ENCODE data around the gene PRLH. TPM values are rescaled to one million over a fixed set of nuclear protein-coding genes. Genes with fewer than 3 reads are reported as not detected.

Gene PRLH
- total RNA-seq, 1 donor: not detected

- H3K36me3 ChIP-seq (ENCODE audit: insufficient read depth, low read length): no peaks in the 10 kb centered on the region
- peak; percentile 19 for DNase-seq (ENCODE audit: insufficient read length, low spot score, missing footprints)
- peaks cover 12% of the 10 kb centered on the region for H3K4me1 ChIP-seq (ENCODE audit: insufficient read depth, low read length)
- no peaks in the 10 kb centered on the region for H4K20me1 ChIP-seq (ENCODE audit: insufficient read depth, low read length)
- H3K9me3 ChIP-seq (ENCODE audit: low read depth, low read length): no peaks in the 10 kb centered on the region
- no peak overlapping the region for H3K4me2 ChIP-seq (ENCODE audit: insufficient read depth, low read length)
- H2AFZ ChIP-seq (ENCODE audit: low read length): no peak overlapping the region
- no peaks in the 10 kb centered on the region for H3K79me2 ChIP-seq (ENCODE audit: insufficient read depth, low read length)
- H3K27ac ChIP-seq (ENCODE audit: low read depth, low read length): no peak overlapping the region
- peaks cover 10% of the 10 kb centered on the region for H3K27me3 ChIP-seq (ENCODE audit: insufficient read depth, low read length)
- no peak overlapping the region for H3K4me3 ChIP-seq (ENCODE audit: insufficient read depth, low read length)
- no peak for TF ChIP-seq CTCF (IDR thresholded peaks at IDR 0.05; ENCODE audit: extremely low read depth, low read depth, low read length)
These were observed 21.8 kb downstream of the PRLH start for GRCh38 chr2:237588044-237588696.

GRCh38 chr2:237590272-237591140 is 24.1 kb downstream of the PRLH start, which contains the start of gene RAB17:
RAB17 (minus strand) TSS chr2:237590734; CDS start chr2:237586154, 4,580 bp downstream.
- Histone ChIP-seq H3K9me3 (ENCODE audit: low read depth, low read length) (no peaks in the 10 kb centered on the region), H3K36me3 (ENCODE audit: insufficient read depth, low read length) (no peaks in the 10 kb centered on the region), H3K4me3 (ENCODE audit: insufficient read depth, low read length) (peak within 1 kb of the TSS; percentile 33), H3K27ac (ENCODE audit: low read depth, low read length) (no peak within 1 kb of the TSS), H3K27me3 (ENCODE audit: insufficient read depth, low read length) (peaks cover 10% of the 10 kb centered on the region), H3K79me2 (ENCODE audit: insufficient read depth, low read length) (no peaks in the 10 kb centered on the region), H3K4me2 (ENCODE audit: insufficient read depth, low read length) (peak within 1 kb of the TSS; percentile 66), H2AFZ (ENCODE audit: low read length) (peak within 1 kb of the TSS; percentile 65), H3K4me1 (ENCODE audit: insufficient read depth, low read length) (peaks cover 12% of the 10 kb centered on the region), H4K20me1 (ENCODE audit: insufficient read depth, low read length) (no peaks in the 10 kb centered on the region)
- peak; percentile 92 for DNase-seq (ENCODE audit: insufficient read length, low spot score, missing footprints)
- no peak for TF ChIP-seq CTCF (IDR thresholded peaks at IDR 0.05; ENCODE audit: extremely low read depth, low read depth, low read length)

- Histone ChIP-seq H3K27me3 (ENCODE audit: insufficient read depth, low read length) (peaks cover 10% of the 10 kb centered on the region), H3K4me3 (ENCODE audit: insufficient read depth, low read length) (no peak overlapping the region), H3K4me1 (ENCODE audit: insufficient read depth, low read length) (peaks cover 12% of the 10 kb centered on the region), H3K36me3 (ENCODE audit: insufficient read depth, low read length) (no peaks in the 10 kb centered on the region), H4K20me1 (ENCODE audit: insufficient read depth, low read length) (no peaks in the 10 kb centered on the region), H3K79me2 (ENCODE audit: insufficient read depth, low read length) (no peaks in the 10 kb centered on the region), H3K9me3 (ENCODE audit: low read depth, low read length) (no peaks in the 10 kb centered on the region), H3K27ac (ENCODE audit: low read depth, low read length) (no peak overlapping the region), H2AFZ (ENCODE audit: low read length) (peak overlapping the region; percentile 65), H3K4me2 (ENCODE audit: insufficient read depth, low read length) (peak overlapping the region; percentile 66)
- TF ChIP-seq CTCF (IDR thresholded peaks at IDR 0.05; ENCODE audit: extremely low read depth, low read depth, low read length): no peak
- no peak for DNase-seq (ENCODE audit: insufficient read length, low spot score, missing footprints)
These were observed 24.9 kb downstream of the PRLH start for GRCh38 chr2:237591141-237591881.

Data from osteoblast (primary cell).